ENCODE results near the gene C1QTNF3.

Gene C1QTNF3

DNA sequence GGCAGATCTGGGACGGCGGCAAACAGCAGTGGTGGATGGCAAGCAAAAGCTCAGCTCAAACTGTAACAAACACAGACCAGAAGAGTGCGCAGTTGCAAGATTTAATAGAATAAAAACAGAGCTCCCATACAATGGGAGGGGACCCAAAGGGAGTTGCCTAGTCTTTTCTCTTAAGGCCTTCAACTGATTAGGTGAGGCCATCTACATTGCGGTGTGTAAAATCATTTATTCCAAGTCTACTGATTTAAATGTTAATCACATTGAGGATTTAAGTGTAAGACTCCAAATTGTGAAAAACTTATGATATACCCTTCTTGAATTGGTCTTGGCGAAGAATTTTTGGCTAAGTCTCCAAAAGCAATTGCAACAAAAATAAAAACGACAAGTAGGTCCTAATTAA lies 21.6 kb upstream of the C1QTNF3 start:
- H4K20me1 ChIP-seq: no peaks in the 10 kb centered on the region
- no peak overlapping the region for H3K27ac ChIP-seq
- no peak overlapping the region for H3K4me3 ChIP-seq
- no peak overlapping the region for H3K9ac ChIP-seq
- H3K4me1 ChIP-seq: no peaks in the 10 kb centered on the region
- peaks cover 4 to 59% (median 29%) of the 10 kb centered on the region in 11 experiments; a peak in 16 of 22 replicates for H3K36me3 ChIP-seq
- H3K27me3 ChIP-seq: no peaks in the 10 kb centered on the region
- H3K9me3 ChIP-seq (replicated peaks in 1 of 11): peaks cover 22 to 46% (median 38%) of the 10 kb centered on the region in 11 experiments
- no peak overlapping the region for H3K4me2 ChIP-seq
- TF ChIP-seq Cebpa-rat (IDR thresholded peaks at IDR 0.05): no peak

DNA sequence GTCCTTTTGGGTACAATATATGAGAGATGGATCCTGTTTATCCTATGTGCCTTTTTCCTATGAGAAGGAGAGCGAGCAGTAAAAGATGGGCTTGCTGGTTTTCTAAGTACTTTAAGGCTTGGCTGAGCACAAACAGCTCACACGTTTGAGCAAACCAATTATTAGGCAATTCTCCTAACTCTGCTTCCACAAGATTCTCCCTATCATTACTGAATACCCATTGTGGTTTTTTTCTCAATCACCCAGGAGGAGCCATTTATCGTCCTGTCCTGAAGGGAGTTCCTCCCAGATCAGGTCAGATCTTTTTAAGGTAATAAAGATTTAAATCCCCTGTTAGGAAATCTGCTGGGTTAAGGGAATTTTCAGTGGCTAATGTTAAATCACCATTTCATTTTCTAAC lies 19.4 kb upstream of the C1QTNF3 start:
- peaks cover 4 to 79% (median 43%) of the 10 kb centered on the region in 11 experiments; a peak in 16 of 22 replicates for H3K36me3 ChIP-seq
- TF ChIP-seq Cebpa-rat (IDR thresholded peaks at IDR 0.05): no peak
- H3K9me3 ChIP-seq (replicated peaks in 1 of 11): peaks cover 22 to 46% (median 38%) of the 10 kb centered on the region in 11 experiments
- no peaks in the 10 kb centered on the region for H3K27me3 ChIP-seq
- H4K20me1 ChIP-seq: no peaks in the 10 kb centered on the region
- no peak overlapping the region for H3K4me3 ChIP-seq
- H3K9ac ChIP-seq: no peak overlapping the region
- H3K4me2 ChIP-seq: no peak overlapping the region
- no peak overlapping the region for H3K27ac ChIP-seq
- no peaks in the 10 kb centered on the region for H3K4me1 ChIP-seq

DNA sequence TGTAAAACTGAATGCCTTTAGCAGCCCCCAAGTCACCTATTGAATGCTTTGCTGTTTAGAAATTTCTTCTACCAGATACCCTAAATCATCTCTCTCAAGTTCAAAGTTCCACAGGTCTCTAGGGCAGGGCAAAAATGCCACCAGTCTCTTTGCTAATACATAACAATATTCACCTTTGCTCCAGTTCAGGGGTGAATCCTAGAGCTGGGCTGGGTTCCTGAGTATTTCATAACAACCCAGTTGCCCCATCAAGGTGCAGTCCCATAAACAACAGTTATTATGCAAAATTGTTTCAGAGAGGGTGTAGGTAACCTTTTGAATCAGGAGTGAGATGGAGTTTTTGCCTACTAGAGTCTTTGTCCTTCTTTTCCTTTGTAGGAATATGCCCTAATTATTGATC lies 19.0 kb upstream of the C1QTNF3 start:
- no peak overlapping the region for H3K27ac ChIP-seq
- no peaks in the 10 kb centered on the region for H3K4me1 ChIP-seq
- no peak overlapping the region for H3K9ac ChIP-seq
- H3K27me3 ChIP-seq: no peaks in the 10 kb centered on the region
- no peak for TF ChIP-seq Cebpa-rat (IDR thresholded peaks at IDR 0.05)
- H3K9me3 ChIP-seq (replicated peaks in 1 of 11): peaks cover 22 to 46% (median 38%) of the 10 kb centered on the region in 11 experiments
- H3K36me3 ChIP-seq: peaks cover 4 to 80% (median 44%) of the 10 kb centered on the region in 11 experiments; a peak in 16 of 22 replicates
- no peak overlapping the region for H3K4me3 ChIP-seq
- H4K20me1 ChIP-seq: no peaks in the 10 kb centered on the region
- no peak overlapping the region for H3K4me2 ChIP-seq

DNA sequence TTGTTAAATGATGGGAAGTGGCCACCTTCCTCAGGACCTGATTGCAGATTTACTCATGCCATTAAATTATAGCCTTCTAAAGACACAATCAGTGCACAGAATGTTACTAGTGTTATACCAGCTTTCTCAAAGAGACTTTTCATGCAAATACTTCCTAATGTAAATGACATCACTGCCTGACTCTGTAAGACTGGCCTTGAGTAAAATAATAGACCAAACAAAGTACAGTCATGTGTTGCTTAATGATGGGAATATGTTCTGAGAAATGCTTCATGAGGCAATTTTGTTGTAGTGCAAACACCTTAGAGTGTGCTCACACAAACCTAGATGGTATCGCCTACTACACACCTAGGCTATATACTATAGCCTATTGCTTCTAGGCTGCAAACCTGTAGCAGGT lies 17.0 kb upstream of the C1QTNF3 start:
- H3K9ac ChIP-seq: no peak overlapping the region
- H3K36me3 ChIP-seq: peaks cover 4 to 75% (median 39%) of the 10 kb centered on the region in 11 experiments; a peak in 16 of 22 replicates
- H3K9me3 ChIP-seq (replicated peaks in 1 of 11): peaks cover 17 to 35% (median 31%) of the 10 kb centered on the region in 11 experiments
- H3K4me1 ChIP-seq: no peaks in the 10 kb centered on the region
- H4K20me1 ChIP-seq: no peaks in the 10 kb centered on the region
- no peaks in the 10 kb centered on the region for H3K27me3 ChIP-seq
- TF ChIP-seq Cebpa-rat (IDR thresholded peaks at IDR 0.05): no peak
- no peak overlapping the region for H3K4me2 ChIP-seq
- H3K27ac ChIP-seq: no peak overlapping the region
- no peak overlapping the region for H3K4me3 ChIP-seq

DNA sequence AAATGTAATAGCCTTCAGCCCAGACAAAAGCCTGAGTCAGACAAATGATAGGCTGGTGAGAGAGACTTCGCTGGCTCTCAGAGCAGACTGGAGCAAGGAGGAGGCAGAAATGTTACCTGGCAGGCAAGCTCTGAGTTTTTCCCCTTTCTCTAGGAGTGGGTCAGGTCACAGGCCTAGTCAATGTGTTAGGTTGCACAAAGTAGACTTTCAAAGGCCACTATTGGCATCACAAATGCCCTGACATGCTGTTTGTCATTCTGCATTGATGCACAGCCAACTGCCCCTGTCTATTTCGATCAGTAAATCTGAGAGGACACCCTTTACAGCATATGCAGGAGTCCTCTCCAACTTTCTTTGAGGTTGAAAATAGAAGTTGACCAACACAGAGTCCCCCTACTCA lies 15.5 kb upstream of the C1QTNF3 start:
- Histone ChIP-seq H3K4me3 (no peak overlapping the region), H3K9ac (no peak overlapping the region), H3K4me1 (peaks cover 0 to 5% (median 2%) of the 10 kb centered on the region in 10 experiments; a peak in 10 of 20 replicates), H3K36me3 (peaks cover 0 to 60% (median 24%) of the 10 kb centered on the region in 11 experiments; a peak in 15 of 22 replicates), H3K4me2 (no peak overlapping the region), H3K27ac (no peak overlapping the region), H4K20me1 (no peaks in the 10 kb centered on the region), H3K9me3 (replicated peaks in 1 of 11) (peaks cover 14 to 28% (median 20%) of the 10 kb centered on the region in 11 experiments), H3K27me3 (no peaks in the 10 kb centered on the region)
- no peak for TF ChIP-seq Cebpa-rat (IDR thresholded peaks at IDR 0.05)

DNA sequence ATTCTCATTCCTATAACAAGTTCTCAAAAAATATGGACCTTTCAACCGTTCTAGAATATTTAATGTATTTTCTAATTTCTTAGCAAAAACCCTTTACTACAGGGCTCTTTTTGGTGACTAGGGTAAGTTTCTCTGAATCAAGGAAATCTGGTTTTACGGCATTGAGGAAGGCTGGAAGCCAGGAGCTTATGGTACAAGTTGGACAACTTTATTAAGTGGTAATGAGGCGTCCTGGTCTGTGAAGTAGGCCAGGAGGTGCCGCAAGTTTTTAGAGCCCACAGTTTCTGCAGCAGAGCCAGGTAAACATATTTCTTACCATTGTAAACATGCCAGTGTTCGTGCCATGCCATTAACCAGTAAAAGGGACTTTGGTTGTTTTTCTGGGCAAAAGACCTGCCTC lies 14.6 kb upstream of the C1QTNF3 start:
- no peaks in the 10 kb centered on the region for H4K20me1 ChIP-seq
- no peak overlapping the region for H3K4me3 ChIP-seq
- H3K9ac ChIP-seq: no peak overlapping the region
- peaks cover 0 to 12% (median 8%) of the 10 kb centered on the region in 10 experiments; a peak in 11 of 20 replicates for H3K4me1 ChIP-seq
- no peak overlapping the region for H3K4me2 ChIP-seq
- H3K27ac ChIP-seq: no peak overlapping the region
- TF ChIP-seq Cebpa-rat (IDR thresholded peaks at IDR 0.05): no peak
- H3K9me3 ChIP-seq (replicated peaks in 1 of 11): peaks cover 14 to 23% (median 18%) of the 10 kb centered on the region in 11 experiments
- no peaks in the 10 kb centered on the region for H3K27me3 ChIP-seq
- H3K36me3 ChIP-seq: peaks cover 0 to 51% (median 21%) of the 10 kb centered on the region in 11 experiments; a peak in 15 of 22 replicates

DNA sequence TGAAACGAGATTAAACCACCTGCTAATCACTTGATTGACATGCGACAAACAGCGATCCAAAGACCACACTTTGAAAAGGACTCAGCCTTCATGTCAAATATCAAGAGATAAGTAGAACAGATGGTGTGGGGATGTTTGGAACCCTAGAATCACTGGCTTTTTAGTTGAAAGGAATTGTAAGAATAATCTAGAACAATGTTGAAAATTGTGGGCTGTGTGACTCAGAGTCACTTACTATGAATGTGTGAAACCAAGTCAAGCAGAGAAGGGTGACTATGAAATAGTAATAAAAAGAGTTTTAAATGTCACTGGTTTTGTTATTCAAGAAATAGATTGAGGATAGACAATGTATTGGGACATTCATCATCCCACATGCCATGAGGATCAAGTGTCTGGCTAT lies 14.1 kb upstream of the C1QTNF3 start:
- no peak overlapping the region for H3K9ac ChIP-seq
- H3K4me1 ChIP-seq: peaks cover 0 to 12% (median 8%) of the 10 kb centered on the region in 10 experiments; a peak in 11 of 20 replicates
- no peak overlapping the region for H3K27ac ChIP-seq
- no peaks in the 10 kb centered on the region for H4K20me1 ChIP-seq
- H3K27me3 ChIP-seq: no peaks in the 10 kb centered on the region
- H3K4me3 ChIP-seq: no peak overlapping the region
- H3K36me3 ChIP-seq: peaks cover 0 to 47% (median 21%) of the 10 kb centered on the region in 11 experiments; a peak in 15 of 22 replicates
- no peak overlapping the region for H3K4me2 ChIP-seq
- H3K9me3 ChIP-seq (replicated peaks in 1 of 11): peaks cover 12 to 18% (median 14%) of the 10 kb centered on the region in 11 experiments
- no peak for TF ChIP-seq Cebpa-rat (IDR thresholded peaks at IDR 0.05)

DNA sequence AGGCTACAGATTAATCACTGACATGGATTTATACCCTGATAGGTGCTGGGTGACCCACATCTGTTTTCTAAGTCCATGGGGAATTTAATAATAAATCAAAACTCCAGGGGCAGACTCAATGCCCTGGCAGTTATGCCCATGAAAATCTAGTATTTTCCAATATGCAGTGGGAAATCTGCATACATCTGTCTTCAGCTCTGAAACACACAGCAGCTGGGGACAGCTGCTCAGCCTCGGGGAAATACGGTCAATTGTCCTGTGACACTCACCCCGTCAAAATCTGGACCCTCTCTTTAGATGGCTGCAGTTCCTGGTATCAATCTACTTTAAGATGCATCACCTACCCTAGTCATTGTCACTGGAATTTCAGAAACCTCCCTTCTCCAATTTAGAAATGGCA lies 12.7 kb upstream of the C1QTNF3 start:
- H3K9me3 ChIP-seq (replicated peaks in 1 of 11): peaks cover 0 to 4% (median 0%) of the 10 kb centered on the region in 11 experiments; a peak in 3 of 22 replicates
- no peak overlapping the region for H3K9ac ChIP-seq
- H3K27ac ChIP-seq: no peak overlapping the region
- no peaks in the 10 kb centered on the region for H4K20me1 ChIP-seq
- no peak overlapping the region for H3K4me2 ChIP-seq
- H3K27me3 ChIP-seq: no peaks in the 10 kb centered on the region
- peaks cover 0 to 47% (median 23%) of the 10 kb centered on the region in 11 experiments; a peak in 16 of 22 replicates for H3K36me3 ChIP-seq
- H3K4me3 ChIP-seq: no peak overlapping the region
- TF ChIP-seq Cebpa-rat (IDR thresholded peaks at IDR 0.05): no peak
- peaks cover 0 to 12% (median 8%) of the 10 kb centered on the region in 10 experiments; a peak in 11 of 20 replicates for H3K4me1 ChIP-seq

DNA sequence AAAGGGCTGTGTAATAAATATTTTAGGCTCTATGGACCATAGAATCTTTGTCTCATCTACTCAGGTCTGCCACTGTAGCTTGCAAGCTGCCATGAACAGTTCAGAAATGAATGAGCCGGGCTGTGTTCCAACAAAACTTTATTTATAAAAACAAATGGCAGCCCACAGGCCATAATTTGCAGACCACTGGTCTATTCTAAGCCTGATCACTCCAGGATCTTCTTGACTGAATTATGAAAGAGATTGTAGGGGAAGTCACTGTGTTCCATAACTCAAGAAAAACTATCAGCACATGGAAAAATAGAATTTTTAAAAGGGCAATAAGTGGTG lies 11.4 kb upstream of the C1QTNF3 start:
- Histone ChIP-seq H3K9ac (no peak overlapping the region), H3K36me3 (peaks cover 0 to 47% (median 30%) of the 10 kb centered on the region in 11 experiments; a peak in 16 of 22 replicates), H3K4me2 (no peak overlapping the region), H3K27me3 (no peaks in the 10 kb centered on the region), H3K4me1 (peaks cover 0 to 12% (median 8%) of the 10 kb centered on the region in 10 experiments; a peak in 11 of 20 replicates), H3K9me3 (replicated peaks in 1 of 11) (no peaks in the 10 kb centered on the region), H4K20me1 (no peaks in the 10 kb centered on the region), H3K27ac (no peak overlapping the region), H3K4me3 (no peak overlapping the region)
- no peak for TF ChIP-seq Cebpa-rat (IDR thresholded peaks at IDR 0.05)

Data from BLaER1 treated with 17β-estradiol and CSF1 and Interleukin-3, amounts not matched to agents 10 nM and 100 nM (cell line).